ENCODE data around the gene N4BP2.

The N4BP2 gene

GRCh38 chr4:40168070-40168469 lies 111.4 kb downstream of the N4BP2 start:
- Histone ChIP-seq H3K27ac (replicated peaks) (no peak overlapping the region), H3K27me3 (ENCODE audit: insufficient read depth, poor library complexity, severe bottlenecking) (no peaks in the 10 kb centered on the region), H3K4me3 (replicated peaks; ENCODE audit: insufficient read depth, low read length) (no peak overlapping the region)
- no peak for DNase-seq (ENCODE audit: low read depth in 1 of 2, low spot score in 1 of 2)
- TF ChIP-seq REST (IDR thresholded peaks at IDR 0.05; ENCODE audit: insufficient replicate concordance, low read depth) (no peak), GABPA (IDR thresholded peaks at IDR 0.05; ENCODE audit: low read depth) (no peak), CTCF (IDR thresholded peaks at IDR 0.05; ENCODE audit: insufficient read depth, low read length) (no peak), POLR2AphosphoS5 (IDR thresholded peaks at IDR 0.05; ENCODE audit: low read depth) (no peak), SPI1 (IDR thresholded peaks at IDR 0.05; ENCODE audit: borderline replicate concordance, low read depth) (no peak)

- TF ChIP-seq CTCF (IDR thresholded peaks at IDR 0.05; ENCODE audit: insufficient read depth, low read length): no peak
- no peak for TF ChIP-seq REST (IDR thresholded peaks at IDR 0.05; ENCODE audit: insufficient replicate concordance, low read depth)
- TF ChIP-seq GABPA (IDR thresholded peaks at IDR 0.05; ENCODE audit: low read depth): no peak
- no peak for TF ChIP-seq POLR2AphosphoS5 (IDR thresholded peaks at IDR 0.05; ENCODE audit: low read depth)
- no peak for TF ChIP-seq SPI1 (IDR thresholded peaks at IDR 0.05; ENCODE audit: borderline replicate concordance, low read depth)
Measured at GRCh38 chr4:40170588-40170987, 113.9 kb downstream of the N4BP2 start.

GRCh38 chr4:40173470-40173875 lies 116.8 kb downstream of the N4BP2 start:
- H3K27me3 ChIP-seq (ENCODE audit: insufficient read depth, poor library complexity, severe bottlenecking): no peaks in the 10 kb centered on the region
- H3K27ac ChIP-seq (replicated peaks): no peak overlapping the region
- no peak for DNase-seq (ENCODE audit: low read depth in 1 of 2, low spot score in 1 of 2)
- no peak overlapping the region for H3K4me3 ChIP-seq (replicated peaks; ENCODE audit: insufficient read depth, low read length)
- TF ChIP-seq CTCF (IDR thresholded peaks at IDR 0.05; ENCODE audit: insufficient read depth, low read length) (no peak), SPI1 (IDR thresholded peaks at IDR 0.05; ENCODE audit: borderline replicate concordance, low read depth) (no peak), GABPA (IDR thresholded peaks at IDR 0.05; ENCODE audit: low read depth) (no peak), REST (IDR thresholded peaks at IDR 0.05; ENCODE audit: insufficient replicate concordance, low read depth) (no peak), POLR2AphosphoS5 (IDR thresholded peaks at IDR 0.05; ENCODE audit: low read depth) (no peak)

More at GRCh38 chr4:40170588-40170987, 113.9 kb downstream of the N4BP2 start:
- H3K27me3 ChIP-seq (ENCODE audit: insufficient read depth, poor library complexity, severe bottlenecking): no peaks in the 10 kb centered on the region
- H3K4me3 ChIP-seq (replicated peaks; ENCODE audit: insufficient read depth, low read length): no peak overlapping the region
- H3K27ac ChIP-seq (replicated peaks): no peak overlapping the region
- no peak for DNase-seq (ENCODE audit: low read depth in 1 of 2, low spot score in 1 of 2)
